Peyer's patch (tissue), 4 donors: ENCODE measurements around the gene DNMT3A. TPM values are rescaled to one million over a fixed set of nuclear protein-coding genes. Genes with fewer than 3 reads are reported as not detected.

Experiments
- DNase-seq, 3 donors: peaks; one replicate each; pipeline ENCODE4 v3.0.0-alpha.2; 2017 to 2019
- H3K27ac ChIP-seq, 4 donors: fragments of 200-600 bp; sonication (generic); one replicate each; pipeline ENCODE4 v1.5.1; 2016 to 2019
- H3K27me3 ChIP-seq, 2 donors: fragments of 200-600 bp; sonication (generic); one replicate each; pipeline ENCODE4 v1.5.1; 2019
- H3K36me3 ChIP-seq, 3 donors: fragments of 200-600 bp; sonication (generic); one replicate each; pipeline ENCODE4 v1.5.1; 2016 to 2019
- H3K4me1 ChIP-seq, 4 donors: fragments of 200-600 bp; sonication (generic); one replicate each; pipeline ENCODE4 v1.5.1; 2016 to 2019
- H3K4me3 ChIP-seq, 4 donors: fragments of 200-600 bp; sonication (generic); 1 replicate in 3 of 4; 2 replicates in 1 of 4; pipeline ENCODE4 v1.5.1; 2016 to 2019; ENCODE audit warnings: mild to moderate bottlenecking in 1 of 4
- H3K9me3 ChIP-seq, 4 donors: fragments of 200-600 bp; sonication (generic); one replicate each; pipeline ENCODE4 v1.5.1; 2016 to 2019; ENCODE audit warnings: mild to moderate bottlenecking in 1 of 4
- CTCF ChIP-seq, 6 experiments: fragments of 450-650 bp in 4 of 6; fragments of 200-600 bp in 2 of 6; sonication (generic) in 1 of 6; IDR thresholded peaks; one replicate each; pipeline ENCODE4 v1.5.1; 2017 to 2019; ENCODE audit warnings: antibody characterized with exemption in 6 of 6, mild to moderate bottlenecking in 3 of 6, moderate library complexity in 1 of 6
- POLR2A ChIP-seq, 2 donors: fragments of 450-650 bp; IDR thresholded peaks; one replicate each; pipeline ENCODE4 v1.5.1; 2017; ENCODE audit warnings: antibody characterized with exemption in 2 of 2, mild to moderate bottlenecking in 2 of 2, moderate library complexity in 2 of 2
- total RNA-seq, 4 donors: library from RNA; depleted of rRNA; stranded (reverse); fragments of >200 nt; gene quantifications; one replicate each; pipeline ENCODE4 v1.1.0, GENCODE V29; 2016

Gene DNMT3A
- total RNA-seq, 4 donors from 2014 or later, result 10.7 to 126 (median 27.7) TPM

GRCh38 chr2:25375371-25375988, 33.8 kb upstream of the DNMT3A start:
- Histone ChIP-seq H3K4me3 (no peak overlapping the region), H3K36me3 (no peaks in the 10 kb centered on the region), H3K27ac (no peak overlapping the region), H3K4me1 (peaks cover 0 to 24% (median 14%) of the 10 kb centered on the region in 4 donors), H3K27me3 (no peaks in the 10 kb centered on the region), H3K9me3 (no peaks in the 10 kb centered on the region)
- TF ChIP-seq POLR2A (IDR thresholded peaks at IDR 0.05), result no peak
- TF ChIP-seq CTCF (IDR thresholded peaks at IDR 0.05), result no peak
- DNase-seq, result peak in 2 of 3 donors; percentile 13 to 40

- Histone ChIP-seq H3K36me3 (no peaks in the 10 kb centered on the region), H3K4me1 (peaks cover 0 to 24% (median 14%) of the 10 kb centered on the region in 4 donors), H3K27ac (no peak overlapping the region), H3K4me3 (no peak overlapping the region), H3K27me3 (no peaks in the 10 kb centered on the region), H3K9me3 (no peaks in the 10 kb centered on the region)
- peak in 2 of 3 donors; percentile 10 to 30 for DNase-seq
- TF ChIP-seq CTCF (IDR thresholded peaks at IDR 0.05) (no peak), POLR2A (IDR thresholded peaks at IDR 0.05) (no peak)
Observed at GRCh38 chr2:25374827-25375226, 33.1 kb upstream of the DNMT3A start.

GRCh38 chr2:25374411-25374810, 32.7 kb upstream of the DNMT3A start:
- no peaks in the 10 kb centered on the region for H3K27me3 ChIP-seq
- H3K36me3 ChIP-seq, result no peaks in the 10 kb centered on the region
- H3K4me3 ChIP-seq, result no peak overlapping the region
- peaks cover 0 to 24% (median 14%) of the 10 kb centered on the region in 4 donors for H3K4me1 ChIP-seq
- H3K27ac ChIP-seq, result no peak overlapping the region
- TF ChIP-seq POLR2A (IDR thresholded peaks at IDR 0.05) (no peak), CTCF (IDR thresholded peaks at IDR 0.05) (no peak)
- DNase-seq, result peak in 2 of 3 donors; percentile 4 to 24
- H3K9me3 ChIP-seq, result no peaks in the 10 kb centered on the region

GRCh38 chr2:25373269-25373981, 31.7 kb upstream of the DNMT3A start:
- H3K27ac ChIP-seq, result no peak overlapping the region
- H3K9me3 ChIP-seq, result no peaks in the 10 kb centered on the region
- H3K4me1 ChIP-seq, result peaks cover 0 to 24% (median 14%) of the 10 kb centered on the region in 4 donors
- no peaks in the 10 kb centered on the region for H3K27me3 ChIP-seq
- TF ChIP-seq CTCF (IDR thresholded peaks at IDR 0.05), result no peak
- TF ChIP-seq POLR2A (IDR thresholded peaks at IDR 0.05), result no peak
- no peak overlapping the region for H3K4me3 ChIP-seq
- no peaks in the 10 kb centered on the region for H3K36me3 ChIP-seq
- DNase-seq, result peak in 2 of 3 donors; percentile 11 to 54

GRCh38 chr2:25372405-25373268, 30.9 kb upstream of the DNMT3A start:
- H3K27me3 ChIP-seq, result no peaks in the 10 kb centered on the region
- DNase-seq, result peak in 2 of 3 donors; percentile 8 to 35
- no peaks in the 10 kb centered on the region for H3K9me3 ChIP-seq
- no peak overlapping the region for H3K4me3 ChIP-seq
- no peak for TF ChIP-seq CTCF (IDR thresholded peaks at IDR 0.05)
- TF ChIP-seq POLR2A (IDR thresholded peaks at IDR 0.05), result no peak
- H3K4me1 ChIP-seq, result peaks cover 0 to 18% (median 10%) of the 10 kb centered on the region in 4 donors
- H3K36me3 ChIP-seq, result no peaks in the 10 kb centered on the region
- no peak overlapping the region for H3K27ac ChIP-seq
